Fibroblast of peridontal ligament (primary cell): ENCODE results near the gene CRYBB1.

Experiments used
- DNase-seq: peaks from one replicate; pipeline ENCODE4 v3.0.0-alpha.2; 2010; ENCODE audit errors: extremely low read depth

CRYBB1 gene

GRCh38 chr22:26606611-26607010 lies 11.2 kb downstream of the CRYBB1 start:
- peak; percentile 65 for DNase-seq

- DNase-seq = no peak
These were observed 13.5 kb downstream of the CRYBB1 start for GRCh38 chr22:26604368-26604767.

DNA sequence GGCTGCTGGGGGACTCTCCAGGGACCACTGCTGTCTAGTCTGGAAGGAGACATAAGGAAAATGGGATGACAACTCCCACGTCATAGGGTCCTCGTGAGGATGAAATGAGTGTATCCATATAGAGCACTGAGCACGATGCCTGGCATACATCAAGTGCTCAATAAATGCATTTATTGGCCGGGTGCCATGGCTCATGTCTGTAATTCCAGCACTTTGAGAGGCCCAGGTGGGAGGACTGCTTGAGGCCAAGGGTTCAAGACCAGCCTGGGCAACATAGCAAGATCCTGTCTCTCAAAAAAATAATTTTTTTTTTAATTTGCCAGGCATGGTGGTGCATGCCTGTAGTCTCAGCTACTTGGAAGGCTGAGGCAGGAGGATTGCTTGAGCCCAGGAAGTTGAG lies 15.7 kb downstream of the CRYBB1 start:
- no peak for DNase-seq

- DNase-seq = no peak
These were observed 16.1 kb downstream of the CRYBB1 start for GRCh38 chr22:26601726-26602125.

DNA sequence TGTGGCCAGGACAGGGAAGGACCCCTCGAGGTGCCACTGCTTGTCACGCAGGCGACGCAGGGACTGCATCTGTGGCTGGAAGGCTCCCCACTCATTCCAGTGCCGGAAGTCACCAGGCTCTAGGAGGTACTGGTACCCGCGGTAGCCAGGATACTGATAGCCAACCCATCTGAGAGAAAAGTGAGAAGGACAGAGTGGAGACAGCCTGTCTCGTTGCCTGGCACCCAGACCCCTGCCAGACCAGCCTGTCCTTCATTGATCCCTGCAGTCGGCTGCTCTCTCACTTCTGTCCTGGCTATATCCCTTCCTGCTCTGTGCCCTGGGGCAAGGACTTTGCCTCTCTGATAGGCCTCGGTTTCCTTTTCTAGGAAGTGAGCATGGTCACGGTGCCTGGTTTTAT lies 18.3 kb downstream of the CRYBB1 start:
- no peak for DNase-seq

- no peak for DNase-seq
These were observed 20.3 kb downstream of the CRYBB1 start for GRCh38 chr22:26597480-26597879.

- no peak for DNase-seq
These were observed 20.8 kb downstream of the CRYBB1 start for GRCh38 chr22:26597026-26597425.

- no peak for DNase-seq
These were observed 24.1 kb downstream of the CRYBB1 start for GRCh38 chr22:26593763-26594162.

- DNase-seq = no peak
These were observed 25.4 kb downstream of the CRYBB1 start for GRCh38 chr22:26592421-26592891.

DNA sequence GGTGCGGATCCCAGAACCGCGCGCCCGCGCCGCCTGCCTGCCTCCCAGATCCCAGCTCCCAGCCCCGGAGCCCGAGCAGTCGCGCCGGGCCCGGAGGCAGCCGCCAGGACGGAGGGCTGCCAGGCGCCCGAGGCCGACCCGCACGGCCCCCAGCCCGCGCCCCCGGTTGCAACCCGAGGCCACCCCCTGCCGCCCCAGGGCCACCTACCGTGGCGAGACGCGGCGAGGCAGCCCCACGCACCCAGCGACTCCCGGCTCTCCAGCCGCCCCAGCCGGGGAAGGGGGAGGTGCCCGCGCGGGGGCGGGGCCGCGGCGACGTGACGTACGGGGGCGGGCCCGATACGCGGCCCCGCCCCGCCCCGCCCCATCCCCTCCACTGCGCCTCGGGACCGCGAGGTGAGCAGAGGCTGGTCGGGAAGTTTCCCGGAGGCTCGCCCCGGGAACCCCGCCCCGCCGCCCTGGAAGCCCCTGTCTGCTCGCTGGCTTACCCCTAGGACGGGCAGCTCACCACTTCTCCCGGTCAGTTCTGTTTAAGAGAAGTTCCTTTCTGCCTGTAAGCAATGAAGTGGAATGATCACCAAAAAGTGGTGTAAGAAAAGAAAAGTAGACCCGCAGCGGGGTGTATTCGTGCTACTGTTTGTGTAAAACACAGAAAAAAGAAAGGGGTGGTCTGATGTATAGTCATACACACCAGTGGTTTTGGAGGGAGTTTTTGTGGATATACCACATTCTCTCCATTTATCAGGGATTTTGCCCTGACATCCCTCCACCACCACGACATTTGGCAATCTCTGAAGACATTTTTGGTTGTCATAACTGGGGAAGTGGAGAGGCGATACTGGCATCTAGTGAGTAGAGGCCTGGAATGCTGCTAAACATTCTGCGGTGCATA lies 27.7 kb downstream of the CRYBB1 start, which contains the start of gene TPST2:
TSS of gene TPST2 (minus strand) at position 288 of the 892 bp plus-strand sequence. CDS start 48,502 bp downstream, outside the sequence.
- peak; percentile 56 for DNase-seq

GRCh38 chr22:26589367-26589844 lies 28.4 kb downstream of the CRYBB1 start:
- no peak for DNase-seq

DNA sequence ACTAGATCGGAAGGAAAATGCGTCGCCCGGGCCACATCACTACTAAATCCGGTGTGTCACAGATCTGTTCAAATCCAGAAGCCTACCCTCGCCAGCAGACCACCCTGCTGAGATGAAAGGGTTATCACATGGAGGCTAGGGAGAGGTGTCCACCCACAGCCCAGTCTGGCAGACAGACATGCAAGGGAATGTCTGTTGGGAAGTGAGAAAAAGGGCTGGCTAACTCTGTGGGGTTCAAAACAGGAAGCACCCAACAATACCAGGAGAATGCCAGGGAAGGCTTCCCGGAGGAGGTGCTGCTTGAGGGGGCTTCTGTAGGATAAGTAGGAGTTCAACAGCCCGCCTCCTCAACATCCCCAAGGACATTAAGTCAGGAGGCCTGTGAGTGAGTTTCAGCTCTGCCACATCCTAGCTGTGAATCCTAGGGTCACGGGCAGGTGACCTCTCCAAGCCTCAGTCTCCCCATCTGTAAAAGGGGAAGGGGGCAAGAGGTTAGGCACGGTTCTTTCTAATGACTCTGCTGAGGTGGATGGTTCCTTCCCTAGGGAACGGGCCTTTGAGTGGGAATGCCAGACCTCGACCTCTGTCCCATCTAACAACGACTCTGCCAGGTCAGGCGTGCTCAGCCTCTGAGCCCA lies 29.0 kb downstream of the CRYBB1 start:
- DNase-seq = no peak

DNA sequence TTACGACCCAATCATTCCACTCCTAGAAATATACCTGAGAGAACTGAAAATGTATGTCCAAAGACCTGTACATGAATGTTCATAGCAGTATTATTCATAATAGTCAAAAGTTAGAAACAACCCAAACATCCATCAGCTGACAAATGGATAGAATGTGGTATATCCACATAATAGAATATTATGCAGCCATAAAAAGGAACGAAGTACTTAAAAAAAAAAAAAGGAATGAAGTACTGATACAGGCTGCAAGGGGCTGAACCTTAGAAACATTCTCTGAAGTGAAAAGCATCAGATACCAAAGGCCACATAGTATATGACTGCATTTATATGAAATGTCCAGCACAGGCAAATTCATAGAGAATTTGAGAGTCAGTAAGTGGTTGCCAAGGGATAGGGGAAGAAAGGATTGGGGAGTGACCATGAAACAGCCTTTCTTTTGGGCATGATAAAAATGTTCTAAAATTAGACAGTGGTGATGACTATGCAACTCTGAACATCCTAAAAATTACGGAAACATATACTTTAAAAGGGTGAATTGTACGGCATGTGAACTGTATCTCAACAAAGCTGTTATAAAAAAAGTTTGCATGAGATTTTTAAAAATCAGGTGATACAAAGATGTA lies 29.7 kb downstream of the CRYBB1 start:
- peak; percentile 28 for DNase-seq

- DNase-seq = no peak
These were observed 31.1 kb downstream of the CRYBB1 start for GRCh38 chr22:26586556-26587325.

GRCh38 chr22:26585104-26585790 lies 32.6 kb downstream of the CRYBB1 start:
- DNase-seq = peak; percentile 66

- no peak for DNase-seq
These were observed 33.8 kb downstream of the CRYBB1 start for GRCh38 chr22:26584010-26584409.

DNA sequence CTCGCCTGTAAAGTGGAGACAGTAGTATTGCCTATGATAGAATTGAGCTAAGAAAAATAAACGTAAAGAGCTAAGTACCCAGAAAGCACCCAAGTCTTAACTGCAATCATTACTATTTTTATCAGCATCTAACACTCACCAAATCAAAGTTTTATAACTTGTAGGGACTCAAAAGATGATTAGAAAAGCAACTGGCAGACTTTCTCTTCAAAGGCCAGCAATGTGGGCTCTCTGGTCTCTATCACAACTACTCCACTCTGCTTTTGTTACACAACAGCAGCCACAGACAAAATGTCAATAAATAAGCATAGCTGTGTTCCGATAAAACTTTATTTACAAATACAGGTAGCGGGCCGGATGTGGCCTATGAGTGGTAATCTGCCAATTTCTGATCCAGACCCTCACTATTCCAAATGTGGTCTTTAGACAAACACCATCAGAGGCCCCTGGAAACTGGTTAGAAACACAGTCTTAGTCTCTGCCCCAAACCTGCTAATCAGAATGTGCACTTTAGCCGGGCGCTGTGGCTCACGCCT lies 36.1 kb downstream of the CRYBB1 start:
- no peak for DNase-seq

DNA sequence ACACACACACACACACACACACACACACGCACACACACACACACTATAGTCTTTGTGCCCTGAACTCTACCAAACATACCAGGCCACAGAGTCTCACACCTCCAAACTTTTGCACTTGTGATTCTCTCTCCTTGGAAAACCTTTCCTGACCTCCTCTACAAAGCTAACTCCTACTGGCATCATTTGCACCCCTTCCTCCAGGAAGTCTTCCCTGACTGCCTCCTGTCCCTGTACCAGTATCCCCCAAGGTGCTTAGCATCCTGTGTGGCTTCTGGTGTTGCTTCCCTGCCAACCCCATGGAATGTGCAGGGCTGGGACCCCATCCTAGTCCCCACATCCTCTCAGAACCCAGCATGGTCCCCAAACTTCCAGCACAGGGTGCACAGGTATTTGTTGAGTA lies 36.8 kb downstream of the CRYBB1 start:
- DNase-seq = no peak

DNA sequence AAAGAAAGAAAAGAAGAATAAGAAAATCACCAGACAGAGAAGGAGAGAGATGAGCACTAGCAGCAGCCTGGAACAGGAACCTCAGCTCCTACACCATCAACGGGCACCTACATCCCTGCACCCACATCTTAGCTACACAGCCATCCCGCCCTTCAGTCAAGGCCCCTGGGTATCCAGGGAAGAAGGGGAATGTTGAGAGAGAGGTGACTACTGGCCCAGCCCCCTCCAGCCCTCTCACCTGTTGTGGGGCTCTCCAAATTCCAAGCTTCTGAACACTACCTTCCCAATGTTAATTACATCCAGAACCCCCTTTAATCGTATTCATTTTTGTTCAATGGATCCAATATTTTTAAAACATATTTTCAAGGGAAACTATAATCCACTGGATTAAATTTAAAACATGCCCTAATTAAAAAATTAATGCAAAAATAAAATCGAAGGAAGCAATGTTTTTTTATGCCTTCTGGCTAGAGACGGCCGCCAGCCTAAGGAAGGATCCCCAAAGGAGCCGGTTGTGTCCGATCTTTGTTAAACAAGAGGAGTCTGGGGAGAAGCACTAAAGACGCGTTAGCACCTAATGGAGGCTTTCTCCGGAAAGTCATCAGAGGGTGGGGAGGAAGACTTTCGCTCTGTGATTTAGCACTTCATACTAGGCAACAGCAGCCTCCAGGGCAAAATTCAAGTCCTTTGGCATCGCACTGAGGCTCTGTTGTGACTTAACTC lies 37.4 kb downstream of the CRYBB1 start:
- DNase-seq = no peak

DNA sequence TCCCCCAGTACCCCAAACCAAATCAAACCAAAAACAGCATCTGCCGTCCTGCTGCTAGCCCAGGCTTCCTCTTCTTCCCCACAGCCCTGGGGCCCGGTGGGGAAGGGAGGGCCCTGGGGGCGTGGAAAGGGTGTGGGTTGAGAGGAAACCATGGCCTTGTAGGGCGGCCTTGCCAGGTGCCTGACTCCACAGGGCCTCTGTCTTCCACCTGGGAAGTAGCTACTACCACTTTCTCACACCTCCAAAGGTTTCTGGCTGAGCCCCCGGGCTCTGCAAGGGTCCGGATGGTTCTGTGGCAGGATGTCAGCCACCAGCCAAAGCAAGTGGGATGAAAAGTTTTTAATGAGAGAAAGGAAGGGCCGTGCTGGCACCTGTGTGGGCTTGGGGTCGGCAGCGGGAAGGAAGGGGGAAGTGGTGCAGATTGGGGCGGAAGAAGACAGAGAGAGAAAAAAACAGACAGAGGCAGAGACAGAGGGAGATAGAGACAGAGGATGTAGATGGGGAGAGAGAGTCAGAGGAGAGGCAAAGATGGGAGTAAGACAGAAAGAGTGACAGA lies 38.4 kb downstream of the CRYBB1 start:
- DNase-seq = no peak
